ENCODE measurements around the gene OR52K2. TPM values are rescaled to one million over a fixed set of nuclear protein-coding genes. Genes with fewer than 3 reads are reported as not detected.

The OR52K2 gene
- total RNA-seq, 6 experiments from 2014 or later = not detected

GRCh38 chr11:4454021-4454420 is 4.9 kb downstream of the OR52K2 start:
- Mint-ChIP-seq H3K9me3 (peaks cover 5% of the 10 kb centered on the region; the same call in 1 of the 2 replicates), H3K4me1 (ENCODE audit: low read depth) (peaks cover 4% of the 10 kb centered on the region; the same call in 1 of the 2 replicates), H3K27me3 (ENCODE audit: insufficient read depth) (peaks cover 2% of the 10 kb centered on the region; the same call in 1 of the 2 replicates), H3K27ac (no peak overlapping the region), H3K4me3 (no peak overlapping the region), H3K36me3 (ENCODE audit: low read depth) (no peaks in the 10 kb centered on the region; the same call in 1 of the 2 replicates)
- TF ChIP-seq, protein P1, sequence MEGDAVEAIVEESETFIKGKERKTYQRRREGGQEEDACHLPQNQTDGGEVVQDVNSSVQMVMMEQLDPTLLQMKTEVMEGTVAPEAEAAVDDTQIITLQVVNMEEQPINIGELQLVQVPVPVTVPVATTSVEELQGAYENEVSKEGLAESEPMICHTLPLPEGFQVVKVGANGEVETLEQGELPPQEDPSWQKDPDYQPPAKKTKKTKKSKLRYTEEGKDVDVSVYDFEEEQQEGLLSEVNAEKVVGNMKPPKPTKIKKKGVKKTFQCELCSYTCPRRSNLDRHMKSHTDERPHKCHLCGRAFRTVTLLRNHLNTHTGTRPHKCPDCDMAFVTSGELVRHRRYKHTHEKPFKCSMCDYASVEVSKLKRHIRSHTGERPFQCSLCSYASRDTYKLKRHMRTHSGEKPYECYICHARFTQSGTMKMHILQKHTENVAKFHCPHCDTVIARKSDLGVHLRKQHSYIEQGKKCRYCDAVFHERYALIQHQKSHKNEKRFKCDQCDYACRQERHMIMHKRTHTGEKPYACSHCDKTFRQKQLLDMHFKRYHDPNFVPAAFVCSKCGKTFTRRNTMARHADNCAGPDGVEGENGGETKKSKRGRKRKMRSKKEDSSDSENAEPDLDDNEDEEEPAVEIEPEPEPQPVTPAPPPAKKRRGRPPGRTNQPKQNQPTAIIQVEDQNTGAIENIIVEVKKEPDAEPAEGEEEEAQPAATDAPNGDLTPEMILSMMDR (IDR thresholded peaks at IDR 0.05) = no peak
- no peak for DNase-seq

- Mint-ChIP-seq H3K4me3 (no peak overlapping the region), H3K27ac (no peak overlapping the region), H3K9me3 (peaks cover 5% of the 10 kb centered on the region; the same call in 1 of the 2 replicates), H3K4me1 (ENCODE audit: low read depth) (peaks cover 16% of the 10 kb centered on the region), H3K27me3 (ENCODE audit: insufficient read depth) (no peaks in the 10 kb centered on the region; the same call in 1 of the 2 replicates), H3K36me3 (ENCODE audit: low read depth) (no peaks in the 10 kb centered on the region; the same call in 1 of the 2 replicates)
- DNase-seq = no peak
- TF ChIP-seq, protein P1 (IDR thresholded peaks at IDR 0.05) = no peak
Observed at GRCh38 chr11:4455419-4455818, 6.3 kb downstream of the OR52K2 start.

GRCh38 chr11:4459500-4459899 is 10.4 kb downstream of the OR52K2 start:
- TF ChIP-seq, protein P1 (IDR thresholded peaks at IDR 0.05) = no peak
- no peak for DNase-seq
- peaks cover 29% of the 10 kb centered on the region for H3K4me1 Mint-ChIP-seq (ENCODE audit: low read depth)
- H3K4me3 Mint-ChIP-seq = peak overlapping the region; percentile 68; the same call in 1 of the 2 replicates
- H3K27ac Mint-ChIP-seq = no peak overlapping the region
- H3K27me3 Mint-ChIP-seq (ENCODE audit: insufficient read depth) = no peaks in the 10 kb centered on the region; the same call in 1 of the 2 replicates
- H3K9me3 Mint-ChIP-seq = peaks cover 7% of the 10 kb centered on the region
- H3K36me3 Mint-ChIP-seq (ENCODE audit: low read depth) = peaks cover 12% of the 10 kb centered on the region

DNA sequence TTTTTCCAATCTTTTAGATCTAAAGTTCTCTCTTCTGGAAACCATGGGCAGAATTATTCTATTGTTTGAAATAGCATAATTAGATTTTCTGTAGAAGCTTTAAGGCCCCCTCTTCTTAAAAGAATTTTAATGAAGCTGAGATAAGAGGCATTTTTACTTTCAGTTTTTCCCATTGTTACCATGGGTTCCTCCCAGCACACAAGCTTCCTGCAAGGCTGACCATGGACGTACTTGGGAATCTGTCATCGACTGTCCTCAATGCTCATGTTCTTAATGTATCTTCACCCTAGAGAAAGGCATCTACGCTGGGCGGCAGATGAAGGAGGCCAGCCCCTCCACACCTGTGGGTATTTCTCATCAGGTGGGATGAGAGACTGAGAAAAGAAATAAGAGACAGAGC is 11.1 kb downstream of the OR52K2 start:
- TF ChIP-seq, protein P1 (IDR thresholded peaks at IDR 0.05) = no peak
- Mint-ChIP-seq H3K9me3 (peaks cover 13% of the 10 kb centered on the region), H3K4me3 (peak overlapping the region; percentile 68), H3K27ac (peak overlapping the region; percentile 8; the same call in 1 of the 2 replicates), H3K27me3 (ENCODE audit: insufficient read depth) (no peaks in the 10 kb centered on the region; the same call in 1 of the 2 replicates), H3K4me1 (ENCODE audit: low read depth) (peaks cover 32% of the 10 kb centered on the region), H3K36me3 (ENCODE audit: low read depth) (peaks cover 18% of the 10 kb centered on the region)
- DNase-seq = no peak

- H3K4me1 Mint-ChIP-seq (ENCODE audit: low read depth) = peaks cover 24% of the 10 kb centered on the region
- H3K27ac Mint-ChIP-seq = peak overlapping the region; percentile 64
- H3K27me3 Mint-ChIP-seq (ENCODE audit: insufficient read depth) = no peaks in the 10 kb centered on the region; the same call in none of the 2 replicates
- DNase-seq = no peak
- H3K36me3 Mint-ChIP-seq (ENCODE audit: low read depth) = peaks cover 18% of the 10 kb centered on the region
- H3K9me3 Mint-ChIP-seq = peaks cover 20% of the 10 kb centered on the region
- H3K4me3 Mint-ChIP-seq = no peak overlapping the region
- TF ChIP-seq, protein P1 (IDR thresholded peaks at IDR 0.05) = no peak
Observed at GRCh38 chr11:4464216-4465159, 15.4 kb downstream of the OR52K2 start.
